Measurements from ENCODE around the gene USP36. TPM values are rescaled to one million over a fixed set of nuclear protein-coding genes. Genes with fewer than 3 reads are reported as not detected.

USP36 gene
- total RNA-seq, 1 experiment from 2014 or later: 113 TPM

GRCh38 chr17:78855561-78856165, 15.0 kb upstream of the USP36 start:
- no peaks in the 10 kb centered on the region for H3K27me3 ChIP-seq (ENCODE audit: control insufficient read depth, insufficient read depth, low read length)
- intact Hi-C loops (cut with micrococcal nuclease; ENCODE audit: unreplicated experiment) (no loop called here), in situ Hi-C loops (cut with HindIII; ENCODE audit: low pct_unique_long_range_greater_than_20kb, low sequenced_read_pairs) (no loop called here)
- no peak overlapping the region for H3K4me3 ChIP-seq (ENCODE audit: low read depth in 2 of 2, low read length in 2 of 2)
- TF ChIP-seq CTCF (IDR thresholded peaks at IDR 0.05) (no peak), SIN3A (IDR thresholded peaks at IDR 0.05; ENCODE audit: borderline replicate concordance, insufficient read depth, low read depth, low read length) (no peak), TCF7L2 (IDR thresholded peaks at IDR 0.05; ENCODE audit: low read depth, low read length) (no peak)
- H3K27ac ChIP-seq (ENCODE audit: low read length): no peak overlapping the region
- no peaks in the 10 kb centered on the region for H3K36me3 ChIP-seq (ENCODE audit: control insufficient read depth, insufficient read depth, low read length)
- H3K4me1 ChIP-seq (ENCODE audit: control insufficient read depth, insufficient read depth, low read length): no peaks in the 10 kb centered on the region
- H3K9me3 ChIP-seq (ENCODE audit: control insufficient read depth, insufficient read depth, low read depth, low read length): no peaks in the 10 kb centered on the region
- no peak for DNase-seq (ENCODE audit: low read depth, low spot score)
- no peak for ATAC-seq
- CTCF ChIA-PET: no interaction called here
- BruUV-seq (replicated peaks): no TSS peak
- POLR2A ChIA-PET: no interaction called here

- no peak overlapping the region for H3K27ac ChIP-seq (ENCODE audit: low read length)
- H3K36me3 ChIP-seq (ENCODE audit: control insufficient read depth, insufficient read depth, low read length): no peaks in the 10 kb centered on the region
- ChIA-PET POLR2A (interaction anchor here (0.8 kb wide), 1 partner anchor 11 kb away, joined by 6 read pairs; no protein-coding TSS in a partner anchor), CTCF (interaction anchor here (0.6 to 1.2 kb wide), 2 partner anchors 11 to 85 kb away, joined by 3 read pairs; no protein-coding TSS in a partner anchor)
- DNase-seq (ENCODE audit: low read depth, low spot score) (no peak), ATAC-seq (no peak)
- H3K9me3 ChIP-seq (ENCODE audit: control insufficient read depth, insufficient read depth, low read depth, low read length): no peaks in the 10 kb centered on the region
- TF ChIP-seq SIN3A (IDR thresholded peaks at IDR 0.05; ENCODE audit: borderline replicate concordance, insufficient read depth, low read depth, low read length): no peak
- TF ChIP-seq CTCF (IDR thresholded peaks at IDR 0.05): no peak
- no peak for TF ChIP-seq REST (IDR thresholded peaks at IDR 0.05; ENCODE audit: insufficient read depth in 1 of 2, low read depth in 2 of 2, low read length in 1 of 2)
- TF ChIP-seq POLR2AphosphoS5 (IDR thresholded peaks at IDR 0.05; ENCODE audit: low read depth, low read length): no peak
- no peak for TF ChIP-seq TCF7L2 (IDR thresholded peaks at IDR 0.05; ENCODE audit: low read depth, low read length)
- no peak overlapping the region for H3K4me3 ChIP-seq (ENCODE audit: low read depth in 2 of 2, low read length in 2 of 2)
- no peaks in the 10 kb centered on the region for H3K4me1 ChIP-seq (ENCODE audit: control insufficient read depth, insufficient read depth, low read length)
- intact Hi-C loops (cut with micrococcal nuclease; ENCODE audit: unreplicated experiment) (no loop called here), in situ Hi-C loops (cut with HindIII; ENCODE audit: low pct_unique_long_range_greater_than_20kb, low sequenced_read_pairs) (no loop called here)
- no peaks in the 10 kb centered on the region for H3K27me3 ChIP-seq (ENCODE audit: control insufficient read depth, insufficient read depth, low read length)
- BruUV-seq (replicated peaks): no TSS peak
Observed at GRCh38 chr17:78854508-78854907, 13.9 kb upstream of the USP36 start.
